K562 (cell line): Measurements from ENCODE around the gene IMPG2. TPM values are rescaled to one million over a fixed set of nuclear protein-coding genes. Genes with fewer than 3 reads are reported as not detected.

ENCODE experiments used
- ATAC-seq: fragments of 200-7000 bp; cut with Tn5 transposase; 3 replicates; pipeline ENCODE4 v1.9.1; 2020; ENCODE audit warnings: moderate library complexity
- BruUV-seq: library from RNA; stranded (reverse); fragments of 400-500 nt; replicated peaks from 2 replicates; lab custom pipeline; 2021; lab: Mats Ljungman, UMichigan
- CTCF ChIA-PET: fragments of 300-600 bp; formaldehyde crosslinking; extraction: SDS; loops from one replicate; lab custom pipeline; 2021; ENCODE audit warnings: low intra/inter-chr PET ratio; lab: Yijun Ruan, JAX
- POLR2A ChIA-PET: fragments of 300-600, 350-650 bp; sonication (Branson Sonifier 250); formaldehyde crosslinking; extraction: SDS; loops from one replicate; lab custom pipeline; 2021; ENCODE audit warnings: antibody characterized with exemption, inconsistent platforms; lab: Yijun Ruan, JAX
- DNase-seq, 4 experiments: peaks; one replicate each; pipeline versions ENCODE4 v3.0.0 to v3.0.0-alpha.2; 2011 to 2018; ENCODE audit warnings: low spot score in 3 of 4, mixed read lengths in 3 of 4; ENCODE audit errors: extremely low read depth in 1 of 4
- FAIRE-seq: peaks from 2 replicates; lab custom pipeline; 2011; peaks lifted over from hg19 to GRCh38; lab: Jason Lieb, UNC
- H2AFZ ChIP-seq: 2 replicates; pipeline ENCODE4 v1.6.0; 2011; ENCODE audit warnings: low read depth, low read length, control low read depth, inconsistent platforms
- H3K27ac ChIP-seq: fragments of 200-600 bp; 3 replicates; pipeline ENCODE4 v1.8.0; 2011; ENCODE audit warnings: low read depth, mild to moderate bottlenecking, control low read depth, inconsistent platforms, low read length, moderate library complexity, mixed read lengths; ENCODE audit errors: extremely low read depth
- H3K27me3 ChIP-seq, 2 experiments: fragments of 300-600 bp in 1 of 2; 2 replicates in 1 of 2; 3 replicates in 1 of 2; pipeline versions ENCODE4 v1.6.0 to v1.8.0; 2011; ENCODE audit warnings: inconsistent platforms in 2 of 2, low read length in 2 of 2, mild to moderate bottlenecking in 1 of 2, mixed read lengths in 1 of 2, moderate library complexity in 1 of 2; ENCODE audit not compliant: control insufficient read depth in 2 of 2, insufficient read depth in 2 of 2
- H3K36me3 ChIP-seq: fragments of 300-600 bp; 3 replicates; pipeline ENCODE4 v1.8.0; 2011; ENCODE audit warnings: mild to moderate bottlenecking, low read length, inconsistent platforms; ENCODE audit not compliant: control insufficient read depth, insufficient read depth
- H3K4me1 ChIP-seq, 2 experiments: fragments of 200-600 bp in 1 of 2; replicated peaks in 1 of 2; 2 replicates in 1 of 2; 3 replicates in 1 of 2; pipeline versions ENCODE4 v1.5.1 to v1.8.0; 2011; ENCODE audit warnings: inconsistent platforms in 2 of 2, low read length in 2 of 2, mild to moderate bottlenecking in 1 of 2, mixed read lengths in 1 of 2, moderate library complexity in 1 of 2; ENCODE audit not compliant: control insufficient read depth in 2 of 2, insufficient read depth in 2 of 2
- H3K4me2 ChIP-seq: 2 replicates; pipeline ENCODE4 v1.6.1; 2011; ENCODE audit warnings: low read length, control low read depth, inconsistent platforms, mixed read lengths; ENCODE audit not compliant: insufficient read depth
- H3K4me3 ChIP-seq: fragments of 200-600 bp; sonication (generic), shearing (Covaris generic); 2 replicates; pipeline ENCODE4 v1.5.1; 2016; ENCODE audit warnings: control low read depth, inconsistent platforms
- H3K79me2 ChIP-seq: fragments of 200-600 bp; 3 replicates; pipeline ENCODE4 v1.8.0; 2011; ENCODE audit warnings: low read length, inconsistent platforms; ENCODE audit not compliant: control insufficient read depth, insufficient read depth
- H3K9ac ChIP-seq, 2 experiments: 2 replicates each; pipeline versions ENCODE4 v1.6.0 to v1.6.1; 2011; ENCODE audit warnings: low read depth in 2 of 2, low read length in 2 of 2, control low read depth in 1 of 2, inconsistent platforms in 1 of 2, mild to moderate bottlenecking in 1 of 2, mixed read lengths in 1 of 2; ENCODE audit not compliant: insufficient read depth in 1 of 2
- H3K9me1 ChIP-seq: one replicate; pipeline ENCODE4 v1.6.0; 2011; ENCODE audit warnings: inconsistent platforms, mild to moderate bottlenecking, low read length, moderate library complexity; ENCODE audit not compliant: control insufficient read depth, insufficient read depth
- H3K9me3 ChIP-seq: replicated peaks from 2 replicates; pipeline ENCODE4 v1.5.1; 2011; ENCODE audit warnings: low read depth, low read length, inconsistent platforms; ENCODE audit not compliant: control insufficient read depth, insufficient read depth
- H4K20me1 ChIP-seq: replicated peaks from 2 replicates; pipeline ENCODE4 v1.6.1; 2011; ENCODE audit warnings: low read length, inconsistent platforms, mixed read lengths; ENCODE audit not compliant: control insufficient read depth, insufficient read depth
- ARID2 ChIP-seq: fragments of 450-650 bp; IDR thresholded peaks from 2 replicates; pipeline ENCODE4 v1.6.1; 2017; ENCODE audit warnings: antibody characterized with exemption, mild to moderate bottlenecking
- DIDO1 ChIP-seq: fragments of 450-650 bp; IDR thresholded peaks from 2 replicates; pipeline ENCODE4 v1.6.1; 2016; ENCODE audit warnings: low read depth, missing biosample characterization, missing genetic modification characterization
- DLX4 ChIP-seq: fragments of 250-450 bp; sonication (Bioruptor Pico); IDR thresholded peaks from 2 replicates; pipeline ENCODE4 v1.6.1; 2021; ENCODE audit warnings: mild to moderate bottlenecking
- ELF1 ChIP-seq: fragments of 200-800 bp; sonication (Bioruptor generic); IDR thresholded peaks from 2 replicates; pipeline ENCODE4 v1.6.1; 2016; ENCODE audit warnings: missing genetic modification characterization, missing compliant biosample characterization
- FOXJ3 ChIP-seq: sonication (generic); formaldehyde crosslinking; IDR thresholded peaks from 2 replicates; pipeline ENCODE4 v1.4.0; 2020; ENCODE audit warnings: mild to moderate bottlenecking, missing genetic modification reagents
- KLF16 ChIP-seq: IDR thresholded peaks from 2 replicates; pipeline ENCODE4 v1.6.1; 2016; ENCODE audit warnings: antibody characterized with exemption
- MCM5 ChIP-seq: fragments of 450-650 bp; IDR thresholded peaks from 2 replicates; pipeline ENCODE4 v1.6.1; 2016; ENCODE audit warnings: low read depth
- NUFIP1 ChIP-seq: fragments of 450-650 bp; IDR thresholded peaks from 2 replicates; pipeline ENCODE4 v1.6.1; 2018; ENCODE audit not compliant: partially characterized antibody
- SNRNP70 ChIP-seq: fragments of 200-400 bp; formaldehyde crosslinking; optimal IDR thresholded peaks from 2 replicates; pipeline ENCODE3; 2017; ENCODE audit warnings: low read depth, low read length
- XRCC4 ChIP-seq: IDR thresholded peaks from one replicate; pipeline ENCODE4 v1.6.1; 2011; ENCODE audit not compliant: insufficient read depth, insufficient read length; ENCODE audit errors: extremely low read depth
- ZNF717 ChIP-seq: fragments of 250-450 bp; sonication (Bioruptor Pico); IDR thresholded peaks from 2 replicates; pipeline ENCODE4 v1.5.0; 2021
- WGBS: fragments of 100-300 bp; shearing (Covaris generic); methylation state at CpG from one replicate; pipeline ENCODE4 v1.1.6; 2016; ENCODE audit warnings: low coverage, mixed read lengths; ENCODE audit not compliant: insufficient coverage; ENCODE audit errors: missing lambda C conversion rate; 5-methylcytosine and 5-hydroxymethylcytosine counted together
- in situ Hi-C: fragments of 300-500 bp; cut with MboI; formaldehyde crosslinking; loops from 4 replicates; pipeline ENCODE4 v1.15.0; 2018; ENCODE audit warnings: inconsistent platforms, mixed read lengths
- intact Hi-C: fragments of 100-400 bp; cut with micrococcal nuclease; formaldehyde crosslinking; loops from 2 replicates; pipeline ENCODE4 v1.14.2; 2022
- polyA plus RNA-seq, 8 experiments: library from polyadenylated mRNA; depleted of rRNA in 4 of 8; stranded (reverse) in 5 of 8; unstranded in 3 of 8; fragments of >200 nt; fragmentation: Nextera tagmentation in 2 of 8; fragmentation: Illumina TruSeq in 1 of 8; extraction: Ambion mirVana in 2 of 8; extraction: Trizol in 1 of 8; gene quantifications; 2 replicates each; pipeline versions ENCODE4 v1.2.1 to v1.2.3, GENCODE V29; 2011 to 2014; ENCODE audit warnings: inconsistent platforms in 1 of 8, missing spikeins in 1 of 8
- total RNA-seq, 7 experiments: library from RNA; depleted of rRNA in 6 of 7; stranded (reverse); fragments of >200 nt in 6 of 7; fragmentation: Illumina TruSeq in 2 of 7; extraction: Trizol in 2 of 7; gene quantifications; 2 replicates each; pipeline versions ENCODE4 v1.2.1 to v1.2.3, GENCODE V29; 2011 to 2021; ENCODE audit warnings: low replicate concordance in 1 of 7

The IMPG2 gene
- total and polyA plus RNA-seq, 9 of the 15 experiments (the other 6 are each of a cell fraction or from before 2014, with no cell fraction given): 0.04 to 0.36 (median 0.09) TPM

DNA sequence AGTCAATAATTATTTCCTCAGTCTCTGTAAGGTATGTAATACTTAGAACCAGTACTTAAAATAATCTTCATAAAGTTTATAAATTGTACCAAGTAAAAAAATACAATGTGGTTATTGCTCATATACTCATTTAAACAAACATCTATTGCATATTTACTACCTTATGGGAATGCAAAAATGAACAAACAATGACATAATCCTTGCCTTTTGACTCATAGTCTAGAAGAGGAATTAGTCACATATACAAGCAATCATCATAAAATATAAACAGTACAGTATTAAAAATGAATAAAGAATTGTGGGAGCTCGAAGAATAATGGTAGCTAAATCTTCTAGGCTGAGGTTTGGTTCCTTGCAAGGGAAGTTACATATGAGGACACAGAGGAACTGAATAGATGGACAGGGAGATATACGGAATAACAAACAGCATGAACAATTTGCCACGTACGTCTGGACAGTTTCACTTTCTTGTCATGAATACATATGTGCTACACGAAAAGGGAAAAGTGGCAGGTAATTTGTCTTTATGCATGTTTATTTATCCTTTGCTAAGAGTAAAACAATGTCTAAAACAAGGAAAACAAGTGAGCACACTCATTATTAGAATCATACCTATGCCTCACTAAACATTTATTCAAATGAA is 17.2 kb downstream of the IMPG2 start:
- POLR2A ChIA-PET: interaction anchor here (1.2 kb wide), 1 partner anchor 10 kb away, joined by 4 read pairs; no protein-coding TSS in a partner anchor
- Histone ChIP-seq H3K27ac (no peak overlapping the region), H3K4me2 (no peak overlapping the region), H3K4me1 (no peaks in the 10 kb centered on the region), H3K9me3 (no peaks in the 10 kb centered on the region), H2AFZ (no peak overlapping the region), H3K79me2 (no peaks in the 10 kb centered on the region), H3K9me1 (no peaks in the 10 kb centered on the region), H3K4me3 (no peak overlapping the region), H4K20me1 (no peaks in the 10 kb centered on the region), H3K36me3 (no peaks in the 10 kb centered on the region), H3K9ac (no peak overlapping the region), H3K27me3 (no peaks in the 10 kb centered on the region)
- no peak for TF ChIP-seq DIDO1
- TF ChIP-seq ZNF717 (CRISPR knock-in tag): no peak
- no peak for TF ChIP-seq FOXJ3
- TF ChIP-seq SNRNP70: no peak
- TF ChIP-seq ELF1 (tag): no peak
- no peak for TF ChIP-seq ARID2
- no peak for TF ChIP-seq KLF16
- TF ChIP-seq NUFIP1: no peak
- TF ChIP-seq XRCC4: no peak
- TF ChIP-seq DLX4 (CRISPR knock-in tag): no peak
- TF ChIP-seq MCM5: no peak
- WGBS: 35% methylated on average over 5 of the region's 5 CpGs
- intact Hi-C loops: no loop called here
- in situ Hi-C loops: no loop called here
- BruUV-seq: no TSS peak
- DNase-seq: no peak
- no peak for FAIRE-seq
- ATAC-seq: no peak
- CTCF ChIA-PET: no interaction called here
